Midbrain (tissue), 1 donor: Measurements from ENCODE around the gene AMOTL2.

ENCODE experiments used
- DNase-seq: peaks from one replicate; lab custom pipeline; 2025; lab: John Stamatoyannopoulos, UW

AMOTL2 gene

DNA sequence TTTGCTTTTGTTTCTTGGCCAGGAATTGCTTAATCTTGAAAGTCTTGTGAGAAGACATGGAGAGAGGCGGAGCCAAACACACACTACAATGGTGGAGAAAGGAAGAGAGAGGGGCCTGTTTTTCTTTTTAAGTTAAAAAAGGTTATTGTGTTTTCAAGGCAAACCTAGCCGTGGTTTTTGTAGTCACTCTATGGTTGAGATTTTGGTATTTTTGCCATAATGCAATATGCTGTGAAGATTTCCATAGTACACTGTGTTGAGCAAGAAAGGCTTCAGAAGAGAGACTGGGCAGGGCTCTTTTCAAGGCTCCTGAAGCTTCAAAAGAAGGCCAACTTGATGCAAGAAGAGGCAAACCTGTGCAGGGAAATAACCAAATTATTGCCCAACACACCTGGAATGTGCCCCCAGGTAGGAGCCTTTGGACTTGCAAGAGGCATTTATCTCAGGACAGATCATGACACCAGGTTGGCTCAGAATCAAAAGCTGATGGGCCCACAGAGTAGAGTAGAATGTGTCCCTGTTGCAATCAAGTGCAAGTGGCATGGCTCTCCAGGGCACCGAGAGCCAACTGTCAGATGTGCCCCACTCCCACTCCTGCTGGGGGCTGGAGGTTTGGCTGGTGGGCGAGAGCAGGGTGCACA, 22.1 kb downstream of the AMOTL2 start:
- DNase-seq, result no peak

DNA sequence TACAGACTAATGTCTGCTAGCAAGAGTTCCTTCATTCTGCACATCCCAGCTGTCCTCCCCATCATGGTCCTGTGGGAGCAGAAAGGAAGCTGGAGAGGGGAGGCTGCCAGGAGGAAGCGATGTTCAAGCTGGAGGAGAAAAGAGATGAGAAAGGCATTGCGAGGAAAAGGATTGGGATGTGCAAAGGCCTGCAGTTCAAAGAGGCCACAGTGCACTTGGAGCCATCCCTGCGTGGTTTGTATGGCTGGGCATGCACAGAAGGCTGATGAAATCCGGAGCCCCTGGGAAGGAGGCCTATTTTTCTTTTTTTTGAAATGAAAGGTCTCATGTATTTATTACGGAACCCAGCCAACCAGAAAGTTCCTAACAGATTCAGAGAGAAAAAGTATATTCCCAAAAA, 22.8 kb downstream of the AMOTL2 start:
- no peak for DNase-seq

DNA sequence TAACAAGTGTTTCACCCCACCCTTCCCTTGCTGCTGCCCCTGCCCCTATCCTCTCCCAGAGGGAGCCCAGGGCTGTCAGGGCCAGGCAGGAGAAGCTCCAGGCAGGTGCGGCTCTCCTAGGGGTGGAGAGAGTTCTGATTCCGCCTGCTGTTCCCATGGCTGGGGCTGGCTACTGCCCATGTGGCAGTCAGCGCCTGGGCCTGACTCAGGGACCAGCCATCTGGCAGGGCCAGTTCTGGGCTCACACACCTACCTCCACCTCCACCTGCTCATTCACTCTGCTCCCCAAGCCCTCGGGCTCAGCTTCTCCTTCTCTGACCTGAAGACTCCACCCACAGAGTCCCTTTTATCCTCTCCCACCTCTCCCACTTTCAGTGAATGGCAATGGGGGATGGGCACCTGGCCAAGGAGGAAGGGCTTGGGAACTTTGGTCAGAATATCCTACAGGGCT, 23.4 kb downstream of the AMOTL2 start:
- no peak for DNase-seq

DNA sequence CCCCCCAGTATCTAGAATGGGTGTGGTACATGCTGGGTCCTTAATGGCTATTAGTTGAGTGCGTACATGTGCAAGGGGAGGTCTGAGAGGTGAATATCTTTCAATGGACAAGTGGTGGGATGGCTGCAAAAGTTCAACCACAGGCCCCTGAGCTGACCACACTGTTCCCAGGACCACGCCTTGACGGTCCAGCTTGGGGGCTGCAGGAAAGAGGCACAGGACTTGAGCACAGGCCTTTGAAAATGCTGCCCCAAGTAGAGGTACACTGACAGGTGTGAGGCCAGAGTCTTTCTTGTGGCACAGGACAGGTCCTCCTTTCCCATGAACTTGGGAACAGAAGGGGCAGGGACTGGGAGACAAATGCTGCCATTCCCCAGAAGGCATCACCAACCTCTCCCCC, 24.0 kb downstream of the AMOTL2 start:
- no peak for DNase-seq

DNA sequence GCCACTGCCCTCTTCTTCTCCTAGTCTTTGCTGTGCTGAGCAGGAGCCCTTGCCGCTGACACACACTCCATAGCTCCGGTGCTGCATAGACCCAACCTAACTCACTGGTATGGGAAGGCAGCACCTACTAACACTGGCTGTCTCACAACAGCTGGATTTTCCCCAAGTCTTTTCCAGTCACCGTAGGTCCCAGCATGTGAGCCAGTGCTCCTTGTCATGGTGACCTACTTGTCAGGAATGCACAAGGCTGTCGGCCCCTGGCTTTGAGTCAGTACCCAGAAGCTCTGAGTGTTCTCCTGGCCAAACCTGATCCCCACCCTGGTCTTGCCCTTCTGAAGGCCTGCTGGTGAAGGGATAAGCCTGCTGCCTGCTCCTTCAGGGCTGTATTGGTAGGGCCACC, 25.7 kb downstream of the AMOTL2 start:
- DNase-seq, result no peak

DNA sequence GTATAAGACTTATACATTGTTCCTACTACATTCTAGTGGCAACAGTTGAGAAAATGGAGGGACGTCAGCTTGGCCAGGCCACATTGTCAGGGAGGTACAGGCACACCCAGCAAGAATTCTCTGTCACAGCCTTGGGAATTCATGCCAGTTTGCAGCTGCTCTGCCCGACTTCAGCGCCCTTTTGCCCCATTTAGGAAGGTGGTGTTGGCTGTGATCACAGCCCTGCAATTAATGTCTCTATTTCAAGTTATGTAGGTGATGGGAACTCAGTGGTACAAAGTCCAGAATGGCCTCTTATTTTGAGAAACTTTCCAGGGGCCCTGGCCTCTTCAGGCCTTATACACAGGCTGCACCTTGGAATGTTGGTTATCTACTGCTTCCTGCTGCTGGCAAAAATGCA, 26.7 kb downstream of the AMOTL2 start:
- no peak for DNase-seq

DNA sequence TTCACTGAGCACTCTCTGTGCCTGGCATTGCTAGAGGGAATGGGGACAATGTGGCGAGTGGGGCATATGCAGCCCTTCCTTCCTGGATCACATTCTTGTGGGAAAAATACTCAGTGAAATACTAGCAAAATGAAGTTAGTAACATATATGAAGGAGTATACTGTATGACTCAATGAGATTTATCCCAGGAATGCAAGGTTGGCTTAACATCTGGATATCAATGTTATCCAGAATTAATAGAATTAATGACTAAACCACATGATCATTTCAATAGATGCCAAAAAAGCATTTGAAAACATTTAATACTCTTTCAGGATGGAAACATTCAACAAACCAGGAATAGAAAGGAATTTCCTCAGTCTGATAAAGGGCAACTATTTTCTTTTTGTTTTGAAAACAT, 27.5 kb downstream of the AMOTL2 start:
- no peak for DNase-seq

DNA sequence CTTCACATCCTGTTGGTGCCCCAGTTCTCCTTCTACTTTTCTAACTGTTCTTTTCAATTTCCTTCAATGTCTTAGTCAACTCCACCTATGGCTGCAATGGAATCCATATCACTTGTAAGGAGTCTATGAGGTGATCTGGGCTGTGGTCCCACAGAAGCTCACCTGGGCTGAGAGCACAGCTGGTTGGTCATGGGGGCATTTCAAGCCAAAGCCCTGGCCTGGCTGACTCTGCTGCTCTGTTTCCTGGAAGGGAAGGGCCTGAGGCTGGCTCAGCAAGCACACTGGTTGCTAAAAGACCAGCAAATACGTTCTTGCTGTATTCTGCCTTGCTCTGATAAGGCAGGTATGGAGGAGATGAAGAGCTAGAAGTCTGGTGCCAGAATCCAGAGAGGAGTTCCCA, 29.0 kb downstream of the AMOTL2 start:
- DNase-seq, result no peak

DNA sequence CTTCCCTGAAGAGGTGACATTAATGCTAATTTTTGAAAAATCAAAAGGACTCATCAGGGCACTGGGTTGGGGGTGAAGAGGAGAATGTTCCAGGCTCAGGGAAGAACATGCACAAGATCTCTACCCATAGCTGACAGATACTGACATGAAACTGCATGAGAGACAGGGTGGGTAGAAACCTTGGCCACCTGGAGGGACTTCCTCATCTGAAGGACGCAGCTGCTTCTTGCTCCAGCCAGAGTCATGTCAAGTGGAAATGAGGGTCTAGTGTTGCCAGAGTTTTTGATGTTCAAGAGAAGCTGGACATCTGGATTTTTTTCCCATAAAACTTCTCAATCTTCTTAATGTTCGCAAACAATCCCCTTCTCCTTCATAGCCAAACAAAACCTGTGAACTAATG, 29.7 kb downstream of the AMOTL2 start:
- DNase-seq, result no peak

DNA sequence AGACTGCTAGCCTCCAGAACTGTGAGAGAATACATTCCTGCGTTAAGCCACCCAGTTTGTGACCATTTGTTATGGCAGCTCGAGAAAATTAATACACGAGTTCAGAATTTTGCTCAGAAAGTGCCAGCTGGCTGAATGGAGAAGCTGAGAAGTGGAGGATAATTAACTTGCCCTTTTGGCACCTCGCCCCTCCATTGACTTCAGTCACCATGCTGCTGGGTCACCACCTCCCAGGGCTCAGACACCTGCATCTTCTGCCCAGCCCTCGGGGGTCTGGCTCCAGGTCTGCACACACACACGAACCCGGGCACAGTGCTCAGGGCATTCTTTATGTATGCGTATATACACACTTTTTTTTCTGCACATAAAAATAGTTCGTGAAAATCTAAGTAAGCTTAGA, 32.0 kb downstream of the AMOTL2 start:
- DNase-seq, result no peak

DNA sequence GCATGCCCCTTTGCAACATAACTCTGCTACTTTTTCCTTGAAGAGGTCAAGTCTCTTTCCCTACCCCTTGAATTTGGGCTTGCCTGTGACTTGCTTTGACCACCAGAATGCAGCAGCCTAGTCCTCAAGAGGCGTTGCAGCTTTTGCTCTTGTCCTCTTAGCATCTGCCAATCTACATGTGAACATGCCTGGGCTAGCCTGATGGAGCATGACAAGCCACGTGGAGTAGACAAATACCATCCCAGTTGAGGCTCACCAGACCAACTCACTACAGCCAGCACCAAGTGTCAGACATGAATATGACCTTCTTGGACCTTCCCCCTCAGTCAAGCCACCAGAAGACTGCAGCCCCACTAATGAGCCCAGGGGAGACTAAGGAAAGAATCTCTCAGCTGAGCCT, 32.9 kb downstream of the AMOTL2 start:
- DNase-seq, result no peak

DNA sequence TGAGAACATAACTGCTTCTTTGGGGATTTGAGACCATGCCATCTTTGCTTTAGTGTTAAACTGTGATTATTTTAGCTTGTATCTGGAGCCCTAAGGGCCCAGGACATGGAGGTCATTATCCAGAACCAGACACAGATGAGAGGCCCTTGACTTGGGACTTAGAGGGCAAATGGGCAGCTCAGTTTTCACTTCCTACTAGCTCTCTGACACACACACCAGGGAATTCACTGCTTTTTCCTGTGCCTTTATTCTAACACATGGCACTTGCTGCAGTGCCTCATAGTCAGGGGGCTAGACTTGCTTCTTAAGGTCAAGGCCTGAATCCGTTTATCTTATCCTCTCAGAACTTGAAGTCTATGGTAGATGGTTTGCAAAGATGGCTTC, 33.3 kb downstream of the AMOTL2 start:
- no peak for DNase-seq

DNA sequence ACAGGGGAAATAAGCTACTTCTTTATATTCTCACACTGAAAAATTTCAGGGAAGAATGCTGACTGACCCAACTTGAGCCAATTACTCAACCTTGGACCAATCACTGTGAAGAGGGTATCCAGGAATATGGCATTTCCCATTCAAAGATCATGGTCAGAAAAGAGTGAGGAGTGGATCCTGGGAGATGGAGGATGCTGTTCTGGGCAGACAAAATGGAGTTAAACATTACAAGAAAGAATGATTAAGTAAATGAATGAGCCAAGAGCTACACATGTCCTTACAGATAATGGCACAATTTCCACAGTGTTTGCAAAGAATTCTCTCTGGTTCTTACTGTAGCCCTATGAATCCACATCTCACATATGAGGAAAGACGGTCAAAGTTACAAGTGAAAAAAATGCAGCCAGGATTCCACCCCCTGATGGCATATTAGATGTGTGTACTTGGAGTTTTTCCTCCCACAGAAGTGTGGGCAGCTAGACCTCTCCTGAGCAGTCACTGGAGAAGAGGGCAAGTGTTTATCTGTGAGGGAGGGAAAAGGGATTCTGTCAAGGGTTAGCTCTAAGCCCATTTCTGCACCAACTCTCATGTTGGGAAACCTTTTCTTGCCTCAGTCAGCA, 33.8 kb downstream of the AMOTL2 start:
- no peak for DNase-seq

DNA sequence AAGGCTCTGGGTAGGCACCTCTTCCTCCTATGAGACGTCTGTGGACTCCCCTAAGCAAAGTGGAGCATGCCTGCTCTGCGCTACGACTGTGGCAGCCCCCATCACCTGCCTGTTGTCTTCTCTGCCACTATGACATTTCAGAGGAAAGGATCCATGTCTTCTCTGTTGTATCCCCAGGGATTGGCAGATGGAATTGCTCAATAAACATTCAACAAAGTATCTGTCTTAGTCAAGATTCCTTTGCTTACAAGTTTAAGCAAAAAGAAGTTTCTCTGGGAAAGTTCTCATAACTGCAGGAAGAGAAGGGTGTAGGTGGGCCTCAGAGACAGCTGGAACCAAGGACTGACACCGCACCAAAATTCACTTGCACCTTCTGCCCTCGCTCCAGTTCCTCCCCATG, 34.3 kb downstream of the AMOTL2 start:
- DNase-seq, result no peak

DNA sequence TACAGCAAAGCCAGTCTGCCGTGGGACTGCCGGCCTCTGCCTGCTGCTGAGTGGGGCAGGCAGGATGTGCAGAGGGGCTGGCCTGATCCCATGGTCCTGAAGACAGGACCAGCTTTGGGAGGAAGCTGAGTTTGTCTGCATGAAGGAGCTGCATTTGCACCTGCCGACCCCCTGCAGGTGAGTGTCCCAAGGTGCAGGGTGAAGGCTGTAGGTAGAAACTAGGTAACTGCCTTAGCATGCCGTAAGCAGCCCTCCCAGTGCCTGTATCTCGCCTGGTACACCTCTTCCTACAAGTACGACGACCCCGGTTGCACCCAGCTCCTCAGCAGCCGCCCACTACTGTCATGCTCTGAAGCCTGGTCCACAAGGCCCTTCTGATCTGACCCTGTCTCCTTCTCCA, 34.9 kb downstream of the AMOTL2 start:
- no peak for DNase-seq

DNA sequence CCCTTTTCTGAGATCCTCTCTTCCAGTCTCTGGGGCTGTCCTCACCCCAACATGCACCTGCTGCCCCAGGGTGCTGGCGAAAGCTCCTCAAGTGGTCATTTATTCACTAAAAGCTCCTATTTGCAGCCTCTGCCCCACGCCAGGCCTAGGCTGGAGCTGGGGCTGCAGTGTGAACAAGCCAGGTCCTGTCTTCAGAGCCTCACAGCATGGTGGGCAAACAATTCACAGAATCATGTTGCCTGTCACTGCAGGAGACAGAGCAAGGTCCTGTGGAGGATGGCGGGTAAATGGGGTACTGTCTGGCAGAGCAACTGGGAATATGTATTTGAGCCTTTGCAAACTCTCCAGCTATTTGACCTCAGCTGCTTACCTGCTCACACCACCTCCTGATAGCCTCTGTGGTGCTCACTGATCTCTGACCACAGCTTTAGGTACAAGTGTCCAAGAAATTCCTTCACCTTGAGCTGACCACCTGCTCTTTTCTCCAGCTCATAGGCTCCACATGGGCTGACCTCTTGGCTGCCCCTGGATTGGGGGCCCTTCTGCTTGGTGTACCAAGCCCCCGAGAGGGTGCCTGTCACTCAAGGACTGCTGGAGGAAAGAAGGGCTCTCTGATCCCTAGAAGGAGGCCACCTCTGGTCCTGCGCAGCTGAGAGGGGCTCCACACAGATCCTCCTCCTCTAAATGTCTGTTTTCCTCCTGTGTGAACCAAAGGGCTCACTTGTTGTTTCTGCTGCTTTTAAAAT, 35.6 kb downstream of the AMOTL2 start:
- no peak for DNase-seq

DNA sequence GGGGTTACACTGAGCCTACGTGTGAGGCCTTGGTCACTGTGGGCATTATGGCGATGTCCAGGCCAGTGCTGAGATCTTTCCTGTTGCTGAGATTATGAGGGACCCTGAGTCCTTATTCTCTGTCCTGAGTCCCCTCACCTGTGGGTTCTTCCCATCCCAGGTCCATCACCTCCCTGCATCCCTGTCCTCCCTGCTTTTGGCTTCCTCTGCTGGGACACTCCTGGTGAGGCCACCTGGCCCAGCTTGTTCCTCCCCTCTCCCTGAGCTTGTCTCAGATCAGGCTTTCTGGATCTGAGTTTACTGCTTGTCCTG, 36.1 kb downstream of the AMOTL2 start:
- no peak for DNase-seq

DNA sequence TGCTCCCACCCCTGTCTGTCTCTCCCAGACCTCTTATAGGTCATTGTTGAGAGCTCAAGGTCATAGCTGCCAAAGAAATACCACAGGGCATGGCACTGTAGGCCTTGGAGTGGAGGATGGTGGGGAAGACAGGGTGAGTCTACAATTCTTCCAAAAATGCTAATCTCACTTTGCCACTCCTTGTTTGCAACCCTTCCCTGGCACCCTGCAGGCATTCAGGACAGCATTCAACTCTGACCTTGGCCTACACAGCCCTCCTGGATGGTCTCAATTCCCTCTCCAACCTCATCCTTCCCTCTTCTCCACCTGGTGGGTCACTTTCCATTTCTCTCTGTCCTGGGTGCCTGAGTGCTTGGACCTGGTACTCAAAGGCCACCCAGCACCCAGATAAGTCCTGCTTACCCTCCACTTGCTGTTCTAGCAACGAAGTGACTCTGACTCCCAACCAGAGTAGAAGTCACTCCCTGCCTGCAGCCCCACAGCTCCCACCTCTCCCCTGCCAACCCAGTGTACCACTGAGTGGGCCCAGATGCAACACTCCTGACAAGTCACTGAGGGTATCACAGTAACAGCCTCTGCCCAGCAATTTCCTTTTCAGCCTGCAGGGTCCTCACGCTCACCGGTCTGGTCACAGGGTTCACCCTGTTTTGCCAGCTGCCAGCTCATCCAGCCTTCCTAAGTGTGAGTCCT, 36.6 kb downstream of the AMOTL2 start:
- no peak for DNase-seq

DNA sequence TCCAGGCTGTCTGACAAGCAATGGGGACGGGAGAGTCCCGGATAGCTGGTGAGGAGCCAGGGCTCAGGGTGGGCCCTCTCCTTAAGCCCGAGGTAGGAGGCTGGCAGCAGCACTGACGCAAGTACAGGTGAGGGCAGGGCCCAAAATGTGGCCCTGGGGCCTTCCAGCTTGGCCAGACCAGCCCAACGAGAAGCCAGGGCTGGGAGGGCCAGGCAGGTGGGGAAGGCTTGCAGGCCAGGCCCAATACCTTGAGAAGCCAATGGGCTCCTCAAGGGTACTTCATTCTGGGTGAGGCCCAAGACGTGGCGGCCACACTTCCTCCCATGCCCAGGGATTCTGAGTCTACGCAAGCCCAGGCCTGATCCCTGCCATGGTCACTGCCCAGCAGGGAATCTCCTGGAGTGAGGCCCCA, 37.2 kb downstream of the AMOTL2 start:
- no peak for DNase-seq

DNA sequence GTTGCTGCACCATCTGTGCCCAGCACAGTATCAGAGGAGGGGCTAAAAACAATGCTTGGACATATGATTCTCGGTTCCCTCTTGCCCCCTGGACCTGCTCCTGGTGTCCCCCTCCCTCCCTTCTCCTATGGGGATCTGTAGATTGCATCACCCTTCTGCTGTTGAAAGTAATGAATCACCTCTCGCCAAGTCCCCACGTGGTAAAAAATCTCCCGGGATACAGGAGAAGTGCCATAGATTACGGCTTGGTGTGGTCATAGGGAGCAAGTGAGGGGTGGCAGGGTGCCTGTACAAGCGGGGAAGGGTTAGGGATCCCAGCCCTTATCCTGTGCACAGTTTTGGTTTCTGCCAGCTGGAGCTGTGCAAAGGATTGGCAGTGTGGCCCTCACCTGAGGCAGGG, 37.7 kb downstream of the AMOTL2 start:
- DNase-seq, result no peak

DNA sequence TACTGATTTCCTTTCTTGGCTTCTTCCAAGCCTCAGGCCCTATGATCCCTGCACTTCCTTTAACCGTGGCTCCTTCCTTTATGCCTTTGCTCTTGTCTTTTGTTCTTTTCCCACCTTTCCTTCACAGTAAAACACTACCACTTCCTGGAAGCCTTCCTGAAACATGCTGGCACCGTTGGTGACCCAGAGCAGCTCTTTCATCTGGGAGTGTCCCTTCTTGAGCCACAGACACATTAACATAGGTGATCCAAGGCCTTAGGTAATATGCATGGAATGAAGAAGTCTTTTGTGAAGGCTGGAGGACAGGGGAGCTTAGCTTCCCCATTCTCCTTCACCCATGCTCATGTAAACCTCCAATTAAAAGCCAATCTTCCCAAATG, 39.4 kb downstream of the AMOTL2 start:
- no peak for DNase-seq

DNA sequence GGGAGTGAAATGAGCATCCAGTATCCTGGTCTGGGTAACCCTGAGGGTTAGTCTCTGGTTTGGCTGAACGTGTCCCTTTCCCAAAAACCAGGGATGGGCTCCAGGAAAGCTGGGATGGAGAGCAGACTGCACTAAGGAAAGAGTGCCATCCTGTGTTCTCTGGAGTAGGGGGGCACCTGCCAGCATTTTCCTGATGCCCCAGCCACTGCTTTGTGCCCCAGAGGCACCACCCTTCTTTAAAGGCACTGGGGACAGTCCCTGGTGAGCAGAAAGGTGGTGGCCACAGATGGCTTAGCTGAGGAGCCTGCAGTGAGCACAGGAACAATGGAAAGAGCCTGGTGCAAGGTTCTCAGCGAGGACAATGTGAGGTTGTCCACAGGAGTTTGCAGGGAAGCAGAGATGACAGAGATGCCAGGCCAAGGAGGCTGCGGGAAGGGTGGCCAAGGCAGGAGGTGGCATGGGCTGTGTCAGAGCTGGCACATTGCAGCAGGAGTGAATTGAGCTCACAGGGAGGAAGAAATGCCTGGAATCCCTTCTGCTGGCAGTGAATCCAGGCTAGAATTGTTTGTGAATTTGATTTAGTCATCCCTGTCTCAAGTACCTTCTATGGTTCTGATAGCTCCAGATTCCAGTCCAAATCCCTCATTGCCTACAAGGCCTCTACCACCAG, 39.9 kb downstream of the AMOTL2 start:
- DNase-seq, result no peak
